Measurements from ENCODE around the gene TRIOBP. TPM values are rescaled to one million over a fixed set of nuclear protein-coding genes. Genes with fewer than 3 reads are reported as not detected.

TRIOBP gene
- total RNA-seq, 2 donors from 2014 or later = 126 to 146 TPM

GRCh38 chr22:37771702-37772427 is 75.0 kb downstream of the TRIOBP start:
- DNase-seq (ENCODE audit: low spot score) (no peak), ATAC-seq (ENCODE audit: insufficient number of reproducible peaks, low FRiP score, low read depth) (no peak)
- TF ChIP-seq CTCF (IDR thresholded peaks at IDR 0.05) = no peak
- H3K27me3 ChIP-seq (replicated peaks; ENCODE audit: insufficient read depth) = no peaks in the 10 kb centered on the region
- no peaks in the 10 kb centered on the region for H3K9me3 ChIP-seq
- no peak overlapping the region for H3K4me3 ChIP-seq
- peaks cover 45% of the 10 kb centered on the region for H3K36me3 ChIP-seq
- H3K27ac ChIP-seq = no peak overlapping the region
- peaks cover 0 to 5% of the 10 kb centered on the region in 2 donors for H3K4me1 ChIP-seq (ENCODE audit: control insufficient read depth in 1 of 2, low read depth in 2 of 2)

GRCh38 chr22:37774728-37775127 is 77.9 kb downstream of the TRIOBP start:
- no peak for TF ChIP-seq CTCF (IDR thresholded peaks at IDR 0.05)
- no peak overlapping the region for H3K27ac ChIP-seq
- no peaks in the 10 kb centered on the region for H3K9me3 ChIP-seq
- ATAC-seq (ENCODE audit: insufficient number of reproducible peaks, low FRiP score, low read depth) (no peak), DNase-seq (ENCODE audit: low spot score) (no peak)
- no peak overlapping the region for H3K4me3 ChIP-seq
- peaks cover 31% of the 10 kb centered on the region for H3K36me3 ChIP-seq
- H3K27me3 ChIP-seq (replicated peaks; ENCODE audit: insufficient read depth) = no peaks in the 10 kb centered on the region
- peaks cover 0 to 11% of the 10 kb centered on the region in 2 donors for H3K4me1 ChIP-seq (ENCODE audit: control insufficient read depth in 1 of 2, low read depth in 2 of 2)

- Histone ChIP-seq H3K4me1 (ENCODE audit: control insufficient read depth in 1 of 2, low read depth in 2 of 2) (peaks cover 0 to 11% of the 10 kb centered on the region in 2 donors), H3K4me3 (no peak overlapping the region), H3K27me3 (replicated peaks; ENCODE audit: insufficient read depth) (no peaks in the 10 kb centered on the region), H3K9me3 (no peaks in the 10 kb centered on the region), H3K36me3 (peaks cover 28% of the 10 kb centered on the region), H3K27ac (no peak overlapping the region)
- ATAC-seq (ENCODE audit: insufficient number of reproducible peaks, low FRiP score, low read depth) = no peak
- no peak for DNase-seq (ENCODE audit: low spot score)
- TF ChIP-seq CTCF (IDR thresholded peaks at IDR 0.05) = no peak
Measured at GRCh38 chr22:37775785-37776638, 79.2 kb downstream of the TRIOBP start.

GRCh38 chr22:37776639-37777005 is 79.8 kb downstream of the TRIOBP start:
- no peak overlapping the region for H3K27ac ChIP-seq
- H3K4me3 ChIP-seq = no peak overlapping the region
- peaks cover 23% of the 10 kb centered on the region for H3K36me3 ChIP-seq
- no peak for DNase-seq (ENCODE audit: low spot score)
- TF ChIP-seq CTCF (IDR thresholded peaks at IDR 0.05) = no peak
- no peaks in the 10 kb centered on the region for H3K9me3 ChIP-seq
- H3K4me1 ChIP-seq (ENCODE audit: control insufficient read depth in 1 of 2, low read depth in 2 of 2) = peaks cover 0 to 11% of the 10 kb centered on the region in 2 donors
- ATAC-seq (ENCODE audit: insufficient number of reproducible peaks, low FRiP score, low read depth) = no peak
- no peaks in the 10 kb centered on the region for H3K27me3 ChIP-seq (replicated peaks; ENCODE audit: insufficient read depth)

- Histone ChIP-seq H3K27ac (no peak overlapping the region), H3K36me3 (peaks cover 17% of the 10 kb centered on the region), H3K27me3 (replicated peaks; ENCODE audit: insufficient read depth) (no peaks in the 10 kb centered on the region), H3K9me3 (no peaks in the 10 kb centered on the region), H3K4me1 (ENCODE audit: control insufficient read depth in 1 of 2, low read depth in 2 of 2) (peaks cover 0 to 17% of the 10 kb centered on the region in 2 donors), H3K4me3 (no peak overlapping the region)
- TF ChIP-seq CTCF (IDR thresholded peaks at IDR 0.05) = no peak
- DNase-seq (ENCODE audit: low spot score) = no peak
- ATAC-seq (ENCODE audit: insufficient number of reproducible peaks, low FRiP score, low read depth) = peak; percentile 11
Measured at GRCh38 chr22:37777122-37777687, 80.4 kb downstream of the TRIOBP start.
